Metanephros (tissue), 2 donors: ENCODE results near the gene HMCES. TPM values are rescaled to one million over a fixed set of nuclear protein-coding genes. Genes with fewer than 3 reads are reported as not detected.

Experiments
- small RNA-seq: library from RNA; depleted of rRNA; stranded (forward); fragments of <200 nt; gene quantifications from one replicate; pipeline ENCODE3, GENCODE V24; 2014; ENCODE audit warnings: low replicate concordance
- total RNA-seq: library from RNA; depleted of rRNA; stranded (reverse); fragments of >200 nt; gene quantifications from one replicate; pipeline ENCODE4 v1.2.3, GENCODE V29; 2014

The HMCES gene
- total RNA-seq, result 26.6 TPM

GRCh38 chr3:129278439-129278965, at the start of gene HMCES:
HMCES (plus strand) TSS chr3:129278870; CDS start chr3:129279733, 863 bp downstream.

GRCh38 chr3:129249284-129250065, 29.2 kb upstream of the HMCES start, which contains the start of gene COPG1:
COPG1 (plus strand) TSS chr3:129249606; CDS start chr3:129249710, 104 bp downstream.

Small RNA genes within 50 kb of the gene (small RNA-seq; reads per million reads assigned to genes)
- gene MIR6826, result not detected

Other genes with a start within 250 kb of the HMCES start
- 3.8 TPM for gene GP9, start 218.1 kb upstream of the HMCES start, total RNA-seq
- 11.8 TPM for gene RAB43, start 157.1 kb upstream of the HMCES start, total RNA-seq
- 23.4 TPM for gene ISY1, start 117.8 kb upstream of the HMCES start, total RNA-seq
- 237 TPM for gene CNBP, start 95.0 kb upstream of the HMCES start, total RNA-seq
- gene COPG1, start 29.3 kb upstream of the HMCES start, total RNA-seq, result 129 TPM
- 2.3 TPM for gene EFCAB12, start 149.8 kb downstream of the HMCES start, total RNA-seq
- 33.9 TPM for gene MBD4, start 161.1 kb downstream of the HMCES start, total RNA-seq
- gene IFT122, start 161.4 kb downstream of the HMCES start, total RNA-seq, result 66.4 TPM
- not detected for gene RHO, start 249.8 kb downstream of the HMCES start, total RNA-seq